ENCODE data around the gene PHF20. TPM values are rescaled to one million over a fixed set of nuclear protein-coding genes. Genes with fewer than 3 reads are reported as not detected.

The PHF20 gene
- 24.8 and 24.9 TPM in 2 replicates for total RNA-seq

DNA sequence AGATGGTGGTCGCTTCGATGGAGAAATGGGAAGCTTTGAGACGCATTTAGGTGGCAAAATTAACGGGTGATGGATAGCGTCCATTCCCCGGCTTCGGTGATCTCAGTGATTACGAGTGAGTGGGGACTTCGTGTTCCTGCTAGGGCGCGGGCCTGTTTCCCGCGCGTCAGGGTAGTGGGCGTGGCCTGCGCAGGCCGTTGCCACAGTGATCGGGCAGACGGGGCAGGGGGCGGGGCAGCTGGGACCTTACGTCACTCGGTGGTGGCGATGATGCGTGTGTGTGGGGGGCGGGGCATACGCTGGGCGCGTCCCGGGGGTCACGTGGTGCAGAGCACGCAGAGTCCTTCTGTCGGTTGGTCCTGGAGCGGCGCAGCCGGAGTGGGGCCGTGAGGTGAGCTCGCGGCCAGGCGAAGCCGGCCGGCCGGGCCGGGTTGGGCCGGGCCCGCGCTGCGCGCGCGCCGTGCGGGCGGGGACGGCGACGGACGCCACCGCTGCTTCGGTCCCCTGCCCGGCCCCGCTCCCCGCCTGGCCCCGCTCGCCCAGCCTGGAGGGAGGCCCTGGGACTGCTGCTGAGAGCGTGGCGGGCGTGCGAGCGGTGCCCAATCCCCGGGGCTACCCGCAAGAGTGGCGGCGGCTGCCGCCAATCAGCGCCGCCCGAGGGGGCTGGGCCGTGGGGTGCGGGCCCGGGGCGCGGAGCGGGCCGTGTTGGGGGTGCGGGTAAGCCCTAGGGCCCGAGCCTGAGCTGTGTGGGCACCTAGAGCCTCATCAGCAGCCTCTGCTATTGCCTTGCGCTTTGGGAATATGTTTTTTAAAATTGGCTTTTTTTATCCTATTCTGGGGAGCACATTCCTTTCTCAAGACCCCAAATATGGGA lies at the start of gene PHF20:
Gene PHF20, plus strand, starts transcription at position 327 of the 874 bp plus-strand sequence. CDS start 29,508 bp downstream, outside the sequence.

DNA sequence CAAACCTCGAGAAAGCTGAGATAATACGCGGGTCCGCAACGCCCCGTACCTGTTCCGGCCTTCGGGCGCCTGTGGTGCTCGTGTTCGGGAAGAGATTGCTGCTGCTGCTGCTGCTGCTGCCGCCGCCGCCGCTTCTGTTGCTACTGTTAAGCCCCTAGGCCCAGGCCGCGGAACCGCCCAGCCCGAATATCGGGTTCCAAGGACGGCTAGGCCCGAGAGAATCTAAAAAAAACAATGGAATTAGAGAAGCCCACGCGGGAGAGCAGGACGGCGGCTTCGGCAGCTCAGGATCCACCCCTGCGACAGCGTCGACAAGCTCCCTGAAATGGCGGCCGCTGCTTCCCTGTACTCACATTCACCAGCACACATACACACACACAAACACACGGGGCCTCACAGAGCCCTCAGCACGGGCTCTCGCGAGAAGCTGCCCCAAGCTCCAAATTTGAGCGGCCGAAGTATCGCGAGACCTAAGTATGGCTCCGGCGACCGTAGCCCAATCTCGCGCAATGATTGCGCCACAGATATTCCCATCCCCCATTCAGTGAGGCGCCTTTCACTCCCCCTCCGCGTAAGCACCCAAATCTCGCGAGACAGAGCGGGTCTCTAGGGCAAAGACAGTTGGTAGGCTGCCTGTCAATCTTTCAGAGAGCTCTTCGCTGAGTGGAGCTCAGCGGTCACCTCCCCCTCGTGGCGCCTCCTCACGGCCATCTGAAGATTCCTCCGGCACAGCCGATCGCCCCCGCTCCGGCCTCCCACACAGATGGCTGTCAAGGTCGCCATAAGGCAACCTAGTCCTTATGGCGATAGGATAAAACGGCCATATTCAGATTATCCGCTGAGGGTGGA lies 29.7 kb upstream of the PHF20 start, which contains the start of gene RBM39:
Gene RBM39, minus strand, starts transcription at position 369 of the 849 bp plus-strand sequence. CDS start 1,386 bp downstream, outside the sequence.

DNA sequence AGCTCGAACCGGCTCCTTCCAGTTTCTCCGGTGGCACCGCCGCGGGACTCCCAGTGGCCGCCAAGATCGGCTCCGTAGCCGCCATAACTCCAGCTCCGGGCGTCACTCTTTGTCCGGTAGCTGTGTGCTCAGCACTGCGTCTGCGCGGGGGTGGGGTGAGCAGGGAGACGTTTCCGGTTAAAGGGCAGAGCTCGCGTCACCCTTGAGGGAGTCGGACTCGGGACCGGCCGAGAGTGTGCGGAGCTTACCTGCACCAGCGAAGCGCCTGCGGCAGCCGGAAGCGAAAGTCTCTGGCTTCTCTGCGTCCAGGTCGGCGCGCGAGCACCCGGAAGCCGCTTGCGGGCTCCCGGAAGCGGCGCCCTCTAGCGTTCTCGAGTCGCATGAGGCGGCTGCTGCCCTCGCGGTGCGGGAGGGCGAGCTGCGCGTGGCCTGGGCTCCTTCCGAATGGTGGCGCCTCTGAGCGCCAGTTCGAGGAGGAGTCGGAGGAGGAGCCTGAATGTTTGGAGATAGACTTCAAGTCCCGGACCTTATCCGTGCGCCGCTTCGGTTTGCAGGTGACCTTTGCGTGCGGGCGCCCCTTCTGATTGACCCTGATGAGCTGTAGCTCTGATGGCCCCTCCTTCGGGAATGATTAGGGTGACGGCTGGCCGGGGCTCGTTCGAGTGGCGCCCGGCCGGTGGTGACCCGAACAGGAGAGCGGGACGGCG lies 182.5 kb downstream of the PHF20 start, which contains the start of gene SCAND1:
Gene SCAND1, minus strand, starts transcription at position 303 of the 707 bp plus-strand sequence. Its CDS starts 218 bp downstream, at position 85.

GRCh38 chr20:35967979-35968640 lies 196.3 kb downstream of the PHF20 start, which contains the start of gene CNBD2:
Gene CNBD2 (plus strand): TSS chr20:35968590. CDS start chr20:35968763, 173 bp downstream.

Other genes with a start within 250 kb of the PHF20 start
- not detected in 2 replicates for gene C20orf173, start 242.4 kb upstream of the PHF20 start, total RNA-seq
- 358 and 363 TPM in 2 replicates for gene ERGIC3, start 229.9 kb upstream of the PHF20 start, total RNA-seq
- gene SPAG4, start 156.2 kb upstream of the PHF20 start, total RNA-seq = 14.5 and 21.6 TPM in 2 replicates
- gene CPNE1, start 107.1 kb upstream of the PHF20 start, total RNA-seq = 83.7 and 123 TPM in 2 replicates
- gene RBM12, start 107.1 kb upstream of the PHF20 start, total RNA-seq = 43.7 and 55.0 TPM in 2 replicates
- gene NFS1, start 72.7 kb upstream of the PHF20 start, total RNA-seq = 6.5 and 15.7 TPM in 2 replicates
- 191 and 337 TPM in 2 replicates for gene ROMO1, start 72.6 kb upstream of the PHF20 start, total RNA-seq
- gene RBM39, start 29.8 kb upstream of the PHF20 start, total RNA-seq = 251 and 349 TPM in 2 replicates
- gene SCAND1, start 182.5 kb downstream of the PHF20 start, total RNA-seq = 48.0 and 62.0 TPM in 2 replicates
- 5.1 and 7.2 TPM in 2 replicates for gene CNBD2, start 196.6 kb downstream of the PHF20 start, total RNA-seq

Data from dermis lymphatic vessel endothelial cell (primary cell).